Adipose tissue (tissue), 3 donors: ENCODE results near the gene SELENOF. TPM values are rescaled to one million over a fixed set of nuclear protein-coding genes. Genes with fewer than 3 reads are reported as not detected.
A peak's percentile ranks its signal among the peaks of the same experiment; 100 is the strongest.
"Not testable (repeated sequence)": the region's sequence is repeated elsewhere in the genome, so short reads cannot be mapped to it uniquely, and the experiment has no call there.

ENCODE experiments used
- H3K27ac ChIP-seq: one replicate; pipeline ENCODE4 v1.5.1; 2013; ENCODE audit warnings: low read depth, low read length
- WGBS, 3 donors: extraction: QIAGEN DNeasy Blood & Tissue Kit; methylation state at CpG; one replicate each; pipeline ENCODE4 v1.1.7; 2013; 5-methylcytosine and 5-hydroxymethylcytosine counted together
- polyA plus RNA-seq, 3 donors: library from polyadenylated mRNA; stranded (reverse); fragments of 200-250 nt; gene quantifications; one replicate each; pipeline ENCODE4 v1.2.3, GENCODE V29; 2013
- donor health status: healthy with polysubstance abuse.
- donor health status: Bipolar disorder and iron deficiency.
- donor health status: healthy.

Gene SELENOF
- polyA plus RNA-seq, 3 donors, result 57.1 to 117 (median 98.7) TPM

GRCh38 chr1:86925742-86926141 lies 11.8 kb upstream of the SELENOF start:
- WGBS, 3 donors, result 91 to 100% (median 99%) methylated on average over 1 of the region's 1 CpG

GRCh38 chr1:86924324-86924960 lies 10.5 kb upstream of the SELENOF start:
- H3K27ac ChIP-seq, result no peak overlapping the region
- 96 to 98% (median 97%) methylated on average over 8 of the region's 8 CpGs for WGBS, 3 donors

More at GRCh38 chr1:86925742-86926141, 11.8 kb upstream of the SELENOF start:
- no peak overlapping the region for H3K27ac ChIP-seq

- H3K27ac ChIP-seq, result no peak overlapping the region
- WGBS, 3 donors, result 97 to 100% (median 100%) methylated on average over 1 of the region's 1 CpG
These were observed 8.5 kb upstream of the SELENOF start for GRCh38 chr1:86922445-86922844.

GRCh38 chr1:86916752-86917151 lies 2.8 kb upstream of the SELENOF start:
- H3K27ac ChIP-seq, result no peak overlapping the region

GRCh38 chr1:86915737-86916235 lies 1.9 kb upstream of the SELENOF start:
- WGBS, 3 donors, result 3 to 7% (median 7%) methylated on average over 14 of the region's 14 CpGs
- H3K27ac ChIP-seq, result no peak overlapping the region

More at GRCh38 chr1:86916752-86917151, 2.8 kb upstream of the SELENOF start:
- 83 to 94% (median 87%) methylated on average over 1 of the region's 1 CpG for WGBS, 3 donors

GRCh38 chr1:86914998-86915736 lies 1.2 kb upstream of the SELENOF start:
- WGBS, 3 donors, result 0% methylated on average over 43 of the region's 43 CpGs
- no peak overlapping the region for H3K27ac ChIP-seq

GRCh38 chr1:86914601-86914997 lies 673 bp upstream of the SELENOF start, which contains the start of gene HS2ST1:
HS2ST1 (plus strand) TSS chr1:86914635.
- H3K27ac ChIP-seq, result peak within 1 kb of the TSS; percentile 91
- WGBS, 3 donors, result 0 to 1% (median 1%) methylated on average over 28 to 44 of the region's 45 CpGs

- WGBS, 3 donors, result 0 to 1% (median 0%) methylated on average over 17 of the region's 17 CpGs
- H3K27ac ChIP-seq, result peak overlapping the region; percentile 91
These were observed 479 bp downstream of the SELENOF start for GRCh38 chr1:86913399-86913895.

GRCh38 chr1:86912281-86912900 lies 1.5 kb downstream of the SELENOF start:
- 36 to 66% (median 60%) methylated on average over 6 of the region's 6 CpGs for WGBS, 3 donors
- no peak overlapping the region for H3K27ac ChIP-seq

- WGBS, 3 donors, result 28 to 40% (median 31%) methylated on average over 2 of the region's 2 CpGs
- no peak overlapping the region for H3K27ac ChIP-seq
These were observed 7.5 kb downstream of the SELENOF start for GRCh38 chr1:86906419-86906818.

GRCh38 chr1:86905875-86906274 lies 8.1 kb downstream of the SELENOF start:
- no peak overlapping the region for H3K27ac ChIP-seq
- 30 to 84% (median 37%) methylated on average over 1 of the region's 1 CpG for WGBS, 3 donors

GRCh38 chr1:86899401-86899800 lies 14.5 kb downstream of the SELENOF start:
- 98 to 100% (median 99%) methylated on average over 9 to 24 of the region's 33 CpGs for WGBS, 3 donors

GRCh38 chr1:86888327-86888726 lies 25.6 kb downstream of the SELENOF start:
- WGBS, 3 donors, result 98 to 99% (median 98%) methylated on average over 5 of the region's 5 CpGs
- no peak overlapping the region for H3K27ac ChIP-seq

More at GRCh38 chr1:86899401-86899800, 14.5 kb downstream of the SELENOF start:
- not testable (repeated sequence) for H3K27ac ChIP-seq

GRCh38 chr1:86887479-86888162 lies 26.3 kb downstream of the SELENOF start:
- H3K27ac ChIP-seq, result no peak overlapping the region
- WGBS, 3 donors, result 94 to 98% (median 96%) methylated on average over 5 of the region's 5 CpGs

- WGBS, 3 donors, result 90 to 100% (median 98%) methylated on average over 1 of the region's 1 CpG
- H3K27ac ChIP-seq, result no peak overlapping the region
These were observed 38.2 kb downstream of the SELENOF start for GRCh38 chr1:86875722-86876121.

- 91 to 94% (median 92%) methylated on average over 8 of the region's 8 CpGs for WGBS, 3 donors
- H3K27ac ChIP-seq, result no peak overlapping the region
These were observed 41.8 kb downstream of the SELENOF start for GRCh38 chr1:86872086-86872485.

GRCh38 chr1:86871001-86871400 lies 42.9 kb downstream of the SELENOF start:
- WGBS, 3 donors, result 62 to 94% (median 85%) methylated on average over 3 of the region's 3 CpGs
- H3K27ac ChIP-seq, result no peak overlapping the region

GRCh38 chr1:86868477-86868876 lies 45.4 kb downstream of the SELENOF start:
- H3K27ac ChIP-seq, result no peak overlapping the region
- WGBS, 3 donors, result 92 to 100% (median 95%) methylated on average over 1 of the region's 1 CpG
